ENCODE results near the gene SPECC1.

SPECC1 gene

DNA sequence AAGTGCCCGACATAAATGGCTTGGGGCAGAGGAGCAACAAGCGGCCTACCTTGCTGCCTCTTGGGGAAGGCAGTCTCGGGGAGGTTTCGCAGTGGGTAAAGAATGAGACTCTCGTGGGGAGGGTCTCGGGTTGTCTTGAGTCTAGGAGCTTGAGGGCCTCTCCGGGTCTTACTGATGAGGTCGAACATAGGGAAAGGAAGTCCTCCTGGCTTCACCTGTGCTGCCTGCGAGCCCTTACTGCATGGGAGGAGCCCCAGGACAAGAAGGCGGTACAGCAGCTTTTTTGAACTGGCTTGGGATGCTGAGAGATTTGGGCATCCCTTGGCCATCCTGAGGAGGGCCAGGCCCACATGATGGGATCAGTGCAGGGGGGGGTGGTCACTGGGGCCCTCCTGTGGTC lies 71.4 kb downstream of the SPECC1 start:
- TF ChIP-seq, protein P1, sequence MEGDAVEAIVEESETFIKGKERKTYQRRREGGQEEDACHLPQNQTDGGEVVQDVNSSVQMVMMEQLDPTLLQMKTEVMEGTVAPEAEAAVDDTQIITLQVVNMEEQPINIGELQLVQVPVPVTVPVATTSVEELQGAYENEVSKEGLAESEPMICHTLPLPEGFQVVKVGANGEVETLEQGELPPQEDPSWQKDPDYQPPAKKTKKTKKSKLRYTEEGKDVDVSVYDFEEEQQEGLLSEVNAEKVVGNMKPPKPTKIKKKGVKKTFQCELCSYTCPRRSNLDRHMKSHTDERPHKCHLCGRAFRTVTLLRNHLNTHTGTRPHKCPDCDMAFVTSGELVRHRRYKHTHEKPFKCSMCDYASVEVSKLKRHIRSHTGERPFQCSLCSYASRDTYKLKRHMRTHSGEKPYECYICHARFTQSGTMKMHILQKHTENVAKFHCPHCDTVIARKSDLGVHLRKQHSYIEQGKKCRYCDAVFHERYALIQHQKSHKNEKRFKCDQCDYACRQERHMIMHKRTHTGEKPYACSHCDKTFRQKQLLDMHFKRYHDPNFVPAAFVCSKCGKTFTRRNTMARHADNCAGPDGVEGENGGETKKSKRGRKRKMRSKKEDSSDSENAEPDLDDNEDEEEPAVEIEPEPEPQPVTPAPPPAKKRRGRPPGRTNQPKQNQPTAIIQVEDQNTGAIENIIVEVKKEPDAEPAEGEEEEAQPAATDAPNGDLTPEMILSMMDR (IDR thresholded peaks at IDR 0.05; ENCODE audit: control insufficient read depth, extremely low read depth, insufficient read depth) = no peak
- no peak for DNase-seq (ENCODE audit: low read depth)
- H3K4me3 ChIP-seq (ENCODE audit: low read depth, low read length) = no peak overlapping the region

DNA sequence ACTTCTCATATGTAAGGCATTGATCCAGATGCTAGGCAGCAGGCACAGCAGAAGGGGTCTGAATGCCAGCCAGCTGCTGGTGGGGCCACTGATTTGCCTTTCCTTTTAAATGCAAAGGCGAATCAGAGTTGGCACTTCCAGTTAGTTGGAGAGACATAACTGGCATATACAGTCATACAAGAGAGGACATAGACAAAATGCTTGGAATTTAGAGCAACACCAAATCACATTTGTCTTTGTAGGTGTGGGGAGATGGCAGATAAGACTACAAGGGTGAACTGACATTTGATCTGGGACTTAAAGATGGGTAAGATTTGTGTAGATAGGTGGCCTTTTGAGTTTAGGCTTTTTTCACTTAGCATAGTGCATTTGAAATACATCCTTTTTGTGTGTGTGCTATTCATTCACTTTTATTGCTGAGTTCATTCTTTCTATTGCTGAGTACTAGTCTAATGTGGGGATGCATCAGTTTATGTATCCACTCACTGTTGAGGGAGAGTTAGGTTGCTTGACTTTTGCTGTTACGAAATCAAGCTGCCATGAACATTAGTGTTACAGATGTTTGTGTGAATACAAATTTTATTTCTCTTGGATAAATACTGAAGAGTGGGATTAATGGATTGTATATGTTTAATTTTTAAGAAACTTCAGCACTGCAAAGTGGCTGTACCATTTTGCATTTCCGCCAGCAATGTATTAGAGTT lies 74.1 kb downstream of the SPECC1 start:
- DNase-seq (ENCODE audit: low read depth) = no peak
- no peak overlapping the region for H3K4me3 ChIP-seq (ENCODE audit: low read depth, low read length)
- TF ChIP-seq, protein P1 (IDR thresholded peaks at IDR 0.05; ENCODE audit: control insufficient read depth, extremely low read depth, insufficient read depth) = no peak

DNA sequence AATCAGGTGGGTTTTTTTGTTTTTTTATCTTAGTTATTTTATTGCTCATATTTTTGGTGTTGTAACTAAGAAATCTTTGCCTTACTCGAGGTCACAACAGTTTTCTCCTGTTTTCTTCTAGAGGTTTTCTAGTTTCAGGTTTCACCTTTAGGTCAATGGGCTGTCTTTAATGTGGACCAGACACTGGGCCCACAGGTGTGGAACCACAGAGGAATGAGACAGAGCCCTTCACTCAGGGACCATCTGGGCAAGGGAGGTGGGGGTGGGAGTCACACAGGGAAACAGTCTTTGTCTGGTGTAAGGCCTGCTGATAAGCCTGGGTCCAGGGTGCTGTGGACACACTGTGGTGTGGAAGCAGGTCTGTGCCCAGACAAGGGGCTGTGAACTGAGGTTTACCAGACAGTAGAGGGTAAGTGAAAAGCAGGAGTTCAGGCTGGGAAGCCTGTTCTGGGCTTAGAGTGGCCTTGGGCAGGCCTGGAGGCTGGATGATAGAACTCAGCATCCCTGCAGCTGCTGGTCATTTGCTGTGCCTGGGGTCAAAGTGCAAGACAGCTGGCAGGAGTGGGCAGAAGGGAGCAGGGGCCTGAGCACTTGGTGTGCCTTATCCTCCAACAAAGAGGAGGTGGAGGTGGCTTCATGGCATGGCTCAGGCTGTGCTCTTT lies 75.6 kb downstream of the SPECC1 start:
- no peak overlapping the region for H3K4me3 ChIP-seq (ENCODE audit: low read depth, low read length)
- no peak for DNase-seq (ENCODE audit: low read depth)
- TF ChIP-seq, protein P1 (IDR thresholded peaks at IDR 0.05; ENCODE audit: control insufficient read depth, extremely low read depth, insufficient read depth) = no peak

DNA sequence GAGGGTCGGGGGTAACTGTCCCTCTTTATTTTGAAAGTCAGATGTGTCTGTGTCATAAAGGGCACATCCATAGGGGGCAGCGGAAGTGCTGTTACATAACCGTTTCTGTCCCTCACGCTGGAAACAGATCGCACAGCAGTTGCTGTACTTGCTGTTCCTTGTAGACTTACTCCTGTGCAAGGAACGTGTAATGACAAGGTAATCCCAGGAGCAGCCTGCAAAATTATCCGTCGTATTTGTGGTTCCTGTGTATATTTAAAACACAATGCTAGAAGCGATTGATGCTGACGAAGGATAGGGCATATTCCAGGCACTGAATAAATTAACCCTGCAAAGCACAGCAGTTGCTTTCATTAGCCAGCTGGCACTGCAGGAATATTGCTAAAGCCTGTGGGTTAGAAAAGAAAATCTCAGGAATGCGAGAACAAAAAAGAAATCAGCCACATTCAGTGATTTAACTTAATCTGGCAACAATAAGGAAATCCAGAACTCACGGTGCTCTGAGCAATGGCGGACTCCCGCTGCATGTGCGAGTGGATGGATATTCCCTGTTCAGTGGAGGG lies 76.2 kb downstream of the SPECC1 start:
- DNase-seq (ENCODE audit: low read depth) = no peak
- H3K4me3 ChIP-seq (ENCODE audit: low read depth, low read length) = no peak overlapping the region
- TF ChIP-seq, protein P1 (IDR thresholded peaks at IDR 0.05; ENCODE audit: control insufficient read depth, extremely low read depth, insufficient read depth) = no peak

DNA sequence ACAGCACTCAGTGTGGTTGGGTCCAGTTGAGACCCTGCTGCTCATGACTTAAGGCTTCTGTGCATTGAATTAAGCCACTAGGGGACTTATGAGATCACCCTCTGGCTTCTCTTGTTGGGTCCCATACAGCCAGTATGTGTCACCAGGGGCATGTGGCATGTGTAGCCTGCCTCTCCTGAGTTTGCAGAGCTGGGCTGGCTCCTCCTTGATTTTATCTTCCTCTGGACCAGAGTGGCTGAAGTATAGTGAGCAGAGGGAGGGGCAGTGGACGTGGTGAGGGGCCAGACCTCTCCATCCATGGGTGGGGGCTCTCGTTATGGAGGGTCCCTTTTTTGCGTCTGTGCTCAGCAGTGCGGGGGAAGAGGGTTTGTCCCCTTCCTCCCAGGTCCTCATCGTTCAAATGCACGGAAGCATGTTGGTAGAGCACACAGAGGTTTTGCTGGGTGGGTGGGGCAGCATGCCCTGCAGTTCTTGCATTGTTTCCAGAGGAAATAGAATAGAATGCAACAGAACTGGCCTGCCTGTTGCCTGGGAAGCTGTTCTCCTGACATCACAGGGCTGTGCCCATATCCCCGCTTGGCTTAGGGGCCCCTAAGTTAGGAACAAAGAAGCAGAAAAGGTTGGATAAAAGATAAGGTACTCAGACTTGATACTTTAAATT lies 77.4 kb downstream of the SPECC1 start:
- H3K4me3 ChIP-seq (ENCODE audit: low read depth, low read length) = no peak overlapping the region
- TF ChIP-seq, protein P1 (IDR thresholded peaks at IDR 0.05; ENCODE audit: control insufficient read depth, extremely low read depth, insufficient read depth) = no peak
- DNase-seq (ENCODE audit: low read depth) = no peak

DNA sequence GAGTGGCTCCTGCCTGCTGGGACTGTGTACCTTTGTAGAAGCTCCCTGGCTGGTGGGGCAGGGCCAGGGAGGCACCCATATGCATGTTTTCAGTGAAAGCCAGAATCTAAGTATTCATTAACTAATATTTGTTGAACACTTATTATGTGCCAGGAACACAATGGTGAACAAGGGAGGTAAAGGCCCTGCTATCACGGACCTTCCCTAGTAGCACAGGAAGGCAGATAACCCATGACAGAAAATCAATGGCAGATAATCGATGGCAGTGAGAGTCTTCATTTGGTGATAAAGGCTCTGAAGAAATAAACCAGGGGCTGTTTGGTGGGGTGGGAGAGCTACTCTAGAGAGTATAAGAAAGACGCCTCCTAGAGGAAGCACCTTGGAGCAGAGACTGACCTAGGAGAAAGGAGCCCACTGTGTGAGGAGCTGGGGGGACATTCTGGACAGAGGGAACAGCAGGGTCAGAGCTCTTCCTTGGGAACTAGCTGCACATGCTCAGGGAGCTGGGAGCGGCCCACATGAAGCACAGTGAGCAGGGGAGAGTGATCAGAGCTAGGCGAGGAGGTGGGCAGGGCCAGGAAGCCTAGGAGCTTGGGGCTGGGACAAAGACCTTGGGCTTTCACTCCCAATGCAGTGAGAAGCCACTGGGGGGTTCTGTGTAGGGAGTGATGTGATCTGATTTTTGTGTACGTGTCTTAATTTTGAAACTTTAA lies 78.5 kb downstream of the SPECC1 start:
- DNase-seq (ENCODE audit: low read depth) = no peak
- TF ChIP-seq, protein P1 (IDR thresholded peaks at IDR 0.05; ENCODE audit: control insufficient read depth, extremely low read depth, insufficient read depth) = no peak
- no peak overlapping the region for H3K4me3 ChIP-seq (ENCODE audit: low read depth, low read length)
